K562 (cell line): ENCODE data around the gene ASF1B. TPM values are rescaled to one million over a fixed set of nuclear protein-coding genes. Genes with fewer than 3 reads are reported as not detected.

Source experiments
- ATAC-seq: fragments of 200-7000 bp; cut with Tn5 transposase; 3 replicates; pipeline ENCODE4 v1.9.1; 2020; ENCODE audit warnings: moderate library complexity
- BruUV-seq: library from RNA; stranded (reverse); fragments of 400-500 nt; replicated peaks from 2 replicates; lab custom pipeline; 2021; lab: Mats Ljungman, UMichigan
- CTCF ChIA-PET: fragments of 300-600 bp; formaldehyde crosslinking; extraction: SDS; loops from one replicate; lab custom pipeline; 2021; ENCODE audit warnings: low intra/inter-chr PET ratio; lab: Yijun Ruan, JAX
- POLR2A ChIA-PET: fragments of 300-600, 350-650 bp; sonication (Branson Sonifier 250); formaldehyde crosslinking; extraction: SDS; loops from one replicate; lab custom pipeline; 2021; ENCODE audit warnings: antibody characterized with exemption, inconsistent platforms; lab: Yijun Ruan, JAX
- DNase-seq, 4 experiments: peaks; one replicate each; pipeline versions ENCODE4 v3.0.0 to v3.0.0-alpha.2; 2011 to 2018; ENCODE audit warnings: low spot score in 3 of 4, mixed read lengths in 3 of 4; ENCODE audit errors: extremely low read depth in 1 of 4
- FAIRE-seq: peaks from 2 replicates; lab custom pipeline; 2011; peaks lifted over from hg19 to GRCh38; lab: Jason Lieb, UNC
- H2AFZ ChIP-seq: 2 replicates; pipeline ENCODE4 v1.6.0; 2011; ENCODE audit warnings: low read depth, low read length, control low read depth, inconsistent platforms
- H3K27ac ChIP-seq: fragments of 200-600 bp; 3 replicates; pipeline ENCODE4 v1.8.0; 2011; ENCODE audit warnings: low read depth, mild to moderate bottlenecking, control low read depth, inconsistent platforms, low read length, moderate library complexity, mixed read lengths; ENCODE audit errors: extremely low read depth
- H3K27me3 ChIP-seq, 2 experiments: fragments of 300-600 bp in 1 of 2; 2 replicates in 1 of 2; 3 replicates in 1 of 2; pipeline versions ENCODE4 v1.6.0 to v1.8.0; 2011; ENCODE audit warnings: inconsistent platforms in 2 of 2, low read length in 2 of 2, mild to moderate bottlenecking in 1 of 2, mixed read lengths in 1 of 2, moderate library complexity in 1 of 2; ENCODE audit not compliant: control insufficient read depth in 2 of 2, insufficient read depth in 2 of 2
- H3K36me3 ChIP-seq: fragments of 300-600 bp; 3 replicates; pipeline ENCODE4 v1.8.0; 2011; ENCODE audit warnings: mild to moderate bottlenecking, low read length, inconsistent platforms; ENCODE audit not compliant: control insufficient read depth, insufficient read depth
- H3K4me1 ChIP-seq, 2 experiments: fragments of 200-600 bp in 1 of 2; replicated peaks in 1 of 2; 2 replicates in 1 of 2; 3 replicates in 1 of 2; pipeline versions ENCODE4 v1.5.1 to v1.8.0; 2011; ENCODE audit warnings: inconsistent platforms in 2 of 2, low read length in 2 of 2, mild to moderate bottlenecking in 1 of 2, mixed read lengths in 1 of 2, moderate library complexity in 1 of 2; ENCODE audit not compliant: control insufficient read depth in 2 of 2, insufficient read depth in 2 of 2
- H3K4me2 ChIP-seq: 2 replicates; pipeline ENCODE4 v1.6.1; 2011; ENCODE audit warnings: low read length, control low read depth, inconsistent platforms, mixed read lengths; ENCODE audit not compliant: insufficient read depth
- H3K4me3 ChIP-seq: fragments of 200-600 bp; sonication (generic), shearing (Covaris generic); 2 replicates; pipeline ENCODE4 v1.5.1; 2016; ENCODE audit warnings: control low read depth, inconsistent platforms
- H3K79me2 ChIP-seq: fragments of 200-600 bp; 3 replicates; pipeline ENCODE4 v1.8.0; 2011; ENCODE audit warnings: low read length, inconsistent platforms; ENCODE audit not compliant: control insufficient read depth, insufficient read depth
- H3K9ac ChIP-seq, 2 experiments: 2 replicates each; pipeline versions ENCODE4 v1.6.0 to v1.6.1; 2011; ENCODE audit warnings: low read depth in 2 of 2, low read length in 2 of 2, control low read depth in 1 of 2, inconsistent platforms in 1 of 2, mild to moderate bottlenecking in 1 of 2, mixed read lengths in 1 of 2; ENCODE audit not compliant: insufficient read depth in 1 of 2
- H3K9me1 ChIP-seq: one replicate; pipeline ENCODE4 v1.6.0; 2011; ENCODE audit warnings: inconsistent platforms, mild to moderate bottlenecking, low read length, moderate library complexity; ENCODE audit not compliant: control insufficient read depth, insufficient read depth
- H3K9me3 ChIP-seq: replicated peaks from 2 replicates; pipeline ENCODE4 v1.5.1; 2011; ENCODE audit warnings: low read depth, low read length, inconsistent platforms; ENCODE audit not compliant: control insufficient read depth, insufficient read depth
- H4K20me1 ChIP-seq: replicated peaks from 2 replicates; pipeline ENCODE4 v1.6.1; 2011; ENCODE audit warnings: low read length, inconsistent platforms, mixed read lengths; ENCODE audit not compliant: control insufficient read depth, insufficient read depth
- EGR1 ChIP-seq: fragments of 450-650 bp; conservative IDR thresholded peaks from 2 replicates; pipeline ENCODE4 v1.6.1; 2017; ENCODE audit warnings: mild to moderate bottlenecking
- NFXL1 ChIP-seq: fragments of 450-650 bp; formaldehyde crosslinking; IDR thresholded peaks from 2 replicates; pipeline ENCODE4 v1.4.0; 2021; ENCODE audit warnings: mild to moderate bottlenecking
- SP1 ChIP-seq: sonication (generic); formaldehyde crosslinking; IDR thresholded peaks from 2 replicates; pipeline ENCODE4 v1.8.1; 2022; ENCODE audit warnings: mild to moderate bottlenecking, missing genetic modification reagents
- ZNF561 ChIP-seq: fragments of 450-650 bp; formaldehyde crosslinking; conservative IDR thresholded peaks from 2 replicates; pipeline ENCODE4 v1.4.0; 2020; ENCODE audit warnings: mild to moderate bottlenecking, moderate library complexity
- WGBS: fragments of 100-300 bp; shearing (Covaris generic); methylation state at CpG from one replicate; pipeline ENCODE4 v1.1.6; 2016; ENCODE audit warnings: low coverage, mixed read lengths; ENCODE audit not compliant: insufficient coverage; ENCODE audit errors: missing lambda C conversion rate; 5-methylcytosine and 5-hydroxymethylcytosine counted together
- in situ Hi-C: fragments of 300-500 bp; cut with MboI; formaldehyde crosslinking; loops from 4 replicates; pipeline ENCODE4 v1.15.0; 2018; ENCODE audit warnings: inconsistent platforms, mixed read lengths
- intact Hi-C: fragments of 100-400 bp; cut with micrococcal nuclease; formaldehyde crosslinking; loops from 2 replicates; pipeline ENCODE4 v1.14.2; 2022
- polyA plus RNA-seq, 8 experiments: library from polyadenylated mRNA; depleted of rRNA in 4 of 8; stranded (reverse) in 5 of 8; unstranded in 3 of 8; fragments of >200 nt; fragmentation: Nextera tagmentation in 2 of 8; fragmentation: Illumina TruSeq in 1 of 8; extraction: Ambion mirVana in 2 of 8; extraction: Trizol in 1 of 8; gene quantifications; 2 replicates each; pipeline versions ENCODE4 v1.2.1 to v1.2.3, GENCODE V29; 2011 to 2014; ENCODE audit warnings: inconsistent platforms in 1 of 8, missing spikeins in 1 of 8
- total RNA-seq, 7 experiments: library from RNA; depleted of rRNA in 6 of 7; stranded (reverse); fragments of >200 nt in 6 of 7; fragmentation: Illumina TruSeq in 2 of 7; extraction: Trizol in 2 of 7; gene quantifications; 2 replicates each; pipeline versions ENCODE4 v1.2.1 to v1.2.3, GENCODE V29; 2011 to 2021; ENCODE audit warnings: low replicate concordance in 1 of 7
- TF ChIP-seq, protein P1 (sequence below), 2 experiments: fragments of 200-800 bp in 1 of 2; sonication (Bioruptor generic) in 1 of 2; sonication (generic) in 1 of 2; formaldehyde crosslinking in 1 of 2; IDR thresholded peaks in 1 of 2; conservative IDR thresholded peaks in 1 of 2; 2 replicates each; pipeline versions ENCODE4 v1.5.0 to v1.6.1; 2016 to 2020; ENCODE audit warnings: missing compliant biosample characterization in 1 of 2, missing genetic modification characterization in 1 of 2, missing genetic modification reagents in 1 of 2
- TF ChIP-seq, protein P2 (sequence below): IDR thresholded peaks from 2 replicates; pipeline ENCODE4 v1.6.1; 2012; ENCODE audit warnings: low read depth, low read length, improper control_type of control experiment, borderline replicate concordance
- TF ChIP-seq, protein P3 (sequence below): fragments of 450-650 bp; conservative IDR thresholded peaks from 2 replicates; pipeline ENCODE4 v1.6.1; 2016; ENCODE audit warnings: missing genetic modification characterization, low read depth, mild to moderate bottlenecking, control low read depth, missing compliant biosample characterization

The ASF1B gene
- total and polyA plus RNA-seq, 9 of the 15 experiments (the other 6 are each of a cell fraction or from before 2014, with no cell fraction given), result 6.0 to 69.4 (median 53.3) TPM

DNA sequence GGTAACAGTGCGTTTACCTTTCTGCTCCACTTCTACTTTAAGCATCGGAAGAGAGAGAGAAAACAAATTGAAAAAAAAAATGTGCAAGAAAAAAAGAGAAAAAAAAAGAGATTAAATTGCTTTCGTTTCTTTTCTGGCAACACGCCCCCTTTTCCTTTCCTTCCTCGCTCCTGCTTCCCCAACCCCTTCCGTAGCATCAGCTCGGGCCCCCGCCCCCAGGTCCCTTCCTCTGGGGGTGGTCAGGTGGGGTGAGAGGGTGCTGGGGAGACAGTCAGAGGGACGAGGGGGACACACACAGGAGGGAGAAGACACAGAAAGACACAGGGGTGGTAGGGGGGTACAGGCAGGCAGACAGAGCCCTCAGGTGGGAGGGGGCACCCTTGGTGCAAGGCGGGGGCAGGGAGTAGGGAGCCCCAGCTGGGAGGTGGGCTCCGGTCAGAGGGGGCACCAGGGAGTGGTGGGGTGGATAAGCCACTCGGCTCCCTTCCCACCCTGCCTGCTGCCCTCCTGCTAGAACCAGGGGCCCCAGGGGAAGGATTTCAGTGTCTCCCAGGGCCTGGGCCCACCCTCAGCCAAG lies 30.7 kb upstream of the ASF1B start:
- BruUV-seq, result no TSS peak
- TF ChIP-seq SP1 (CRISPR knock-in tag) (no peak), EGR1 (no peak), NFXL1 (no peak), ZNF561 (no peak)
- TF ChIP-seq, protein P1, sequence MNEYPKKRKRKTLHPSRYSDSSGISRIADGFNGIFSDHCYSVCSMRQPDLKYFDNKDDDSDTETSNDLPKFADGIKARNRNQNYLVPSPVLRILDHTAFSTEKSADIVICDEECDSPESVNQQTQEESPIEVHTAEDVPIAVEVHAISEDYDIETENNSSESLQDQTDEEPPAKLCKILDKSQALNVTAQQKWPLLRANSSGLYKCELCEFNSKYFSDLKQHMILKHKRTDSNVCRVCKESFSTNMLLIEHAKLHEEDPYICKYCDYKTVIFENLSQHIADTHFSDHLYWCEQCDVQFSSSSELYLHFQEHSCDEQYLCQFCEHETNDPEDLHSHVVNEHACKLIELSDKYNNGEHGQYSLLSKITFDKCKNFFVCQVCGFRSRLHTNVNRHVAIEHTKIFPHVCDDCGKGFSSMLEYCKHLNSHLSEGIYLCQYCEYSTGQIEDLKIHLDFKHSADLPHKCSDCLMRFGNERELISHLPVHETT (CRISPR knock-in tag; conservative IDR thresholded peaks at IDR 0.05 in 1 of 2, IDR thresholded peaks at IDR 0.05 in 1 of 2), result no peak
- TF ChIP-seq, protein P2, sequence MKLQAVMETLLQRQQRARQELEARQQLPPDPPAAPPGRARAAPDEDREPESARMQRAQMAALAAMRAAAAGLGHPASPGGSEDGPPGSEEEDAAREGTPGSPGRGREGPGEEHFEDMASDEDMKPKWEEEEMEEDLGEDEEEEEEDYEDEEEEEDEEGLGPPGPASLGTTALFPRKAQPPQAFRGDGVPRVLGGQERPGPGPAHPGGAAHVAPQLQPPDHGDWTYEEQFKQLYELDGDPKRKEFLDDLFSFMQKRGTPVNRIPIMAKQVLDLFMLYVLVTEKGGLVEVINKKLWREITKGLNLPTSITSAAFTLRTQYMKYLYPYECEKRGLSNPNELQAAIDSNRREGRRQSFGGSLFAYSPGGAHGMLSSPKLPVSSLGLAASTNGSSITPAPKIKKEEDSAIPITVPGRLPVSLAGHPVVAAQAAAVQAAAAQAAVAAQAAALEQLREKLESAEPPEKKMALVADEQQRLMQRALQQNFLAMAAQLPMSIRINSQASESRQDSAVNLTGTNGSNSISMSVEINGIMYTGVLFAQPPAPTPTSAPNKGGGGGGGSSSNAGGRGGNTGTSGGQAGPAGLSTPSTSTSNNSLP, result no peak
- TF ChIP-seq, protein P3, sequence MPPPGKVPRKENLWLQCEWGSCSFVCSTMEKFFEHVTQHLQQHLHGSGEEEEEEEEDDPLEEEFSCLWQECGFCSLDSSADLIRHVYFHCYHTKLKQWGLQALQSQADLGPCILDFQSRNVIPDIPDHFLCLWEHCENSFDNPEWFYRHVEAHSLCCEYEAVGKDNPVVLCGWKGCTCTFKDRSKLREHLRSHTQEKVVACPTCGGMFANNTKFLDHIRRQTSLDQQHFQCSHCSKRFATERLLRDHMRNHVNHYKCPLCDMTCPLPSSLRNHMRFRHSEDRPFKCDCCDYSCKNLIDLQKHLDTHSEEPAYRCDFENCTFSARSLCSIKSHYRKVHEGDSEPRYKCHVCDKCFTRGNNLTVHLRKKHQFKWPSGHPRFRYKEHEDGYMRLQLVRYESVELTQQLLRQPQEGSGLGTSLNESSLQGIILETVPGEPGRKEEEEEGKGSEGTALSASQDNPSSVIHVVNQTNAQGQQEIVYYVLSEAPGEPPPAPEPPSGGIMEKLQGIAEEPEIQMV (tag), result no peak
- TF ChIP-seq, all 486 proteins: peak for 0
- peaks cover 0 to 28% of the 10 kb centered on the region in 2 experiments; a peak in 2 of 5 replicates for H3K4me1 ChIP-seq
- H3K36me3 ChIP-seq, result peaks cover 29% of the 10 kb centered on the region; the same call in 2 of the 3 replicates
- WGBS, result 84% methylated on average over 4 of the region's 12 CpGs
- no peak overlapping the region for H3K4me2 ChIP-seq
- H3K9ac ChIP-seq, result no peak overlapping the region
- no peaks in the 10 kb centered on the region; the same call in 1 of the 2 replicates for H4K20me1 ChIP-seq
- H3K27me3 ChIP-seq, result no peaks in the 10 kb centered on the region
- POLR2A ChIA-PET, result no interaction called here
- CTCF ChIA-PET, result no interaction called here
- H3K9me3 ChIP-seq, result no peaks in the 10 kb centered on the region
- ATAC-seq (no peak), DNase-seq (no peak), FAIRE-seq (no peak)
- no peaks in the 10 kb centered on the region for H3K9me1 ChIP-seq
- no peak overlapping the region for H2AFZ ChIP-seq
- H3K79me2 ChIP-seq, result no peaks in the 10 kb centered on the region
- intact Hi-C loops, result no loop called here
- H3K4me3 ChIP-seq, result no peak overlapping the region
- H3K27ac ChIP-seq, result no peak overlapping the region
- in situ Hi-C loops, result no loop called here
